ENCODE measurements around the gene UNC13D. TPM values are rescaled to one million over a fixed set of nuclear protein-coding genes. Genes with fewer than 3 reads are reported as not detected.

Gene UNC13D
- total RNA-seq, 1 donor from 2014 or later = 32.7 TPM

- H3K27ac ChIP-seq = no peak overlapping the region
- TF ChIP-seq CTCF (IDR thresholded peaks at IDR 0.05) = no peak
- TF ChIP-seq POLR2A (IDR thresholded peaks at IDR 0.05) = no peak
- no peak for TF ChIP-seq POLR2AphosphoS5 (IDR thresholded peaks at IDR 0.05; ENCODE audit: insufficient read depth in 1 of 2, low read depth in 1 of 2)
- H3K27me3 ChIP-seq = no peaks in the 10 kb centered on the region
- intact Hi-C loops (cut with DNase I) = no loop called here
- H3K4me3 ChIP-seq = peak overlapping the region in 1 of 2 donors; percentile 37
- peaks cover 7 to 15% of the 10 kb centered on the region in 2 donors for H3K36me3 ChIP-seq
- DNase-seq (ENCODE audit: extremely low spot score in 2 of 2) = no peak
- H3K9me3 ChIP-seq = no peaks in the 10 kb centered on the region
- H3K4me1 ChIP-seq = peaks cover 32% of the 10 kb centered on the region
Measured at GRCh38 chr17:75842411-75842810, 1.8 kb downstream of the UNC13D start.

GRCh38 chr17:75840799-75841164, 3.4 kb downstream of the UNC13D start:
- no peak for TF ChIP-seq POLR2AphosphoS5 (IDR thresholded peaks at IDR 0.05; ENCODE audit: insufficient read depth in 1 of 2, low read depth in 1 of 2)
- TF ChIP-seq CTCF (IDR thresholded peaks at IDR 0.05) = no peak
- Histone ChIP-seq H3K27me3 (no peaks in the 10 kb centered on the region), H3K4me3 (no peak overlapping the region), H3K36me3 (no peaks in the 10 kb centered on the region), H3K27ac (no peak overlapping the region), H3K9me3 (no peaks in the 10 kb centered on the region), H3K4me1 (peaks cover 16% of the 10 kb centered on the region)
- intact Hi-C loops (cut with DNase I) = no loop called here
- no peak for DNase-seq (ENCODE audit: extremely low spot score in 2 of 2)

GRCh38 chr17:75839942-75840798, 4.0 kb downstream of the UNC13D start:
- Histone ChIP-seq H3K4me3 (no peak overlapping the region), H3K9me3 (no peaks in the 10 kb centered on the region), H3K27me3 (no peaks in the 10 kb centered on the region), H3K36me3 (no peaks in the 10 kb centered on the region), H3K27ac (no peak overlapping the region), H3K4me1 (peaks cover 10% of the 10 kb centered on the region)
- TF ChIP-seq POLR2A (IDR thresholded peaks at IDR 0.05) = no peak
- no peak for TF ChIP-seq POLR2AphosphoS5 (IDR thresholded peaks at IDR 0.05; ENCODE audit: insufficient read depth in 1 of 2, low read depth in 1 of 2)
- TF ChIP-seq CTCF (IDR thresholded peaks at IDR 0.05) = no peak
- DNase-seq (ENCODE audit: extremely low spot score in 2 of 2) = no peak
- intact Hi-C loops (cut with DNase I) = no loop called here

- Histone ChIP-seq H3K9me3 (no peaks in the 10 kb centered on the region), H3K4me3 (no peak overlapping the region), H3K27ac (no peak overlapping the region), H3K4me1 (no peaks in the 10 kb centered on the region), H3K27me3 (no peaks in the 10 kb centered on the region), H3K36me3 (no peaks in the 10 kb centered on the region)
- intact Hi-C loops (cut with DNase I) = no loop called here
- no peak for DNase-seq (ENCODE audit: extremely low spot score in 2 of 2)
- TF ChIP-seq POLR2AphosphoS5 (IDR thresholded peaks at IDR 0.05; ENCODE audit: insufficient read depth in 1 of 2, low read depth in 1 of 2) (no peak), POLR2A (IDR thresholded peaks at IDR 0.05) (no peak), CTCF (IDR thresholded peaks at IDR 0.05) (no peak)
Measured at GRCh38 chr17:75838410-75838809, 5.8 kb downstream of the UNC13D start.

- intact Hi-C loops (cut with DNase I) = no loop called here
- Histone ChIP-seq H3K27me3 (no peaks in the 10 kb centered on the region), H3K4me3 (no peak overlapping the region), H3K36me3 (no peaks in the 10 kb centered on the region), H3K27ac (no peak overlapping the region), H3K9me3 (no peaks in the 10 kb centered on the region), H3K4me1 (peaks cover under 1% of the 10 kb centered on the region)
- no peak for TF ChIP-seq POLR2A (IDR thresholded peaks at IDR 0.05)
- no peak for TF ChIP-seq CTCF (IDR thresholded peaks at IDR 0.05)
- TF ChIP-seq POLR2AphosphoS5 (IDR thresholded peaks at IDR 0.05; ENCODE audit: insufficient read depth in 1 of 2, low read depth in 1 of 2) = no peak
- DNase-seq (ENCODE audit: extremely low spot score in 2 of 2) = no peak
Measured at GRCh38 chr17:75837899-75838298, 6.3 kb downstream of the UNC13D start.
